Vagina (tissue), 2 donors: ENCODE results near the gene NCR3LG1. TPM values are rescaled to one million over a fixed set of nuclear protein-coding genes. Genes with fewer than 3 reads are reported as not detected.

Experiments
- DNase-seq, 2 donors: peaks; one replicate each; pipeline ENCODE4 v3.0.0-alpha.2; 2017; ENCODE audit errors: extremely low spot score in 2 of 2
- H3K27ac ChIP-seq: fragments of 200-600 bp; sonication (generic); one replicate; pipeline ENCODE4 v1.5.1; 2019
- H3K27me3 ChIP-seq: fragments of 200-600 bp; sonication (generic); one replicate; pipeline ENCODE4 v1.5.1; 2019
- H3K36me3 ChIP-seq, 2 donors: fragments of 200-600 bp; sonication (generic); one replicate each; pipeline ENCODE4 v1.5.1; 2017 to 2019
- H3K4me1 ChIP-seq: fragments of 200-600 bp; sonication (generic); one replicate; pipeline ENCODE4 v1.5.1; 2019
- H3K4me3 ChIP-seq, 2 donors: fragments of 200-600 bp; sonication (generic); 1 replicate in 1 of 2; 2 replicates in 1 of 2; pipeline ENCODE4 v1.5.1; 2016 to 2019
- H3K9me3 ChIP-seq: fragments of 200-600 bp; sonication (generic); one replicate; pipeline ENCODE4 v1.5.1; 2019
- POLR2A ChIP-seq, 2 donors: fragments of 450-650 bp; IDR thresholded peaks; one replicate each; pipeline ENCODE4 v1.6.1; 2017; ENCODE audit warnings: antibody characterized with exemption in 2 of 2, mild to moderate bottlenecking in 2 of 2, moderate library complexity in 2 of 2
- POLR2AphosphoS5 ChIP-seq, 2 donors: sonication (generic); formaldehyde crosslinking; IDR thresholded peaks; one replicate each; pipeline ENCODE4 v1.9.0; 2017; ENCODE audit warnings: antibody characterized with exemption in 2 of 2, mild to moderate bottlenecking in 2 of 2, low read depth in 1 of 2; ENCODE audit not compliant: insufficient read depth in 1 of 2
- intact Hi-C: fragments of 100-400 bp; cut with DNase I; formaldehyde crosslinking; loops from one replicate; pipeline ENCODE4 v1.15.1; 2023
- total RNA-seq: library from RNA; depleted of rRNA; stranded (reverse); fragments of >200 nt; gene quantifications from one replicate; pipeline ENCODE4 v1.2.3, GENCODE V29; 2016
- TF ChIP-seq, protein P1 (sequence below), 3 experiments: fragments of 450-650 bp in 2 of 3; fragments of 200-600 bp in 1 of 3; sonication (generic) in 1 of 3; IDR thresholded peaks; one replicate each; pipeline ENCODE4 v1.5.1; 2017 to 2019; ENCODE audit warnings: antibody characterized with exemption in 3 of 3, mild to moderate bottlenecking in 2 of 3, moderate library complexity in 2 of 3

Gene NCR3LG1
- total RNA-seq, 1 donor from 2014 or later, result 2.2 TPM

DNA sequence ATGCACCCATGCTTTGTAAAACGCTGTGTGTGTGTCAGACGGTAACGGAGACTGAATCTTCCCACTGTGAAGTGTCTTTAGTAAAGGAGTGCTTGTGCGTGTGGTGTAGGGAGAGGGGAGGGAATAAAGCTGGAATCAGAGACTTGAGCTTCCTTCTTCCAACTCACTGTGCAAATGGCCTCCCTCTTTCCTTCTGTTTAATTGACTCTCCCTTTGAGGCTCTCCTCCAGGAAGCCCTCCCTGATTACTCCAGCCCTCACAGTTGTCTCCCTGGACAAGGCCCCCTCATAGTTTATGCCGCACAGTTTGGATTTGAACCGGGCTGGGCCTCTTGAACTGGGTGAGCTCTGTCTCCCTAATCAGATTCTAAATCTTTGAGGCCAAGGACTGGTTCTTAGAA lies 59.8 kb downstream of the NCR3LG1 start:
- Histone ChIP-seq H3K36me3 (no peaks in the 10 kb centered on the region), H3K4me1 (peaks cover 6% of the 10 kb centered on the region), H3K4me3 (no peak overlapping the region), H3K27ac (no peak overlapping the region), H3K9me3 (no peaks in the 10 kb centered on the region), H3K27me3 (no peaks in the 10 kb centered on the region)
- no peak for DNase-seq
- TF ChIP-seq, protein P1, sequence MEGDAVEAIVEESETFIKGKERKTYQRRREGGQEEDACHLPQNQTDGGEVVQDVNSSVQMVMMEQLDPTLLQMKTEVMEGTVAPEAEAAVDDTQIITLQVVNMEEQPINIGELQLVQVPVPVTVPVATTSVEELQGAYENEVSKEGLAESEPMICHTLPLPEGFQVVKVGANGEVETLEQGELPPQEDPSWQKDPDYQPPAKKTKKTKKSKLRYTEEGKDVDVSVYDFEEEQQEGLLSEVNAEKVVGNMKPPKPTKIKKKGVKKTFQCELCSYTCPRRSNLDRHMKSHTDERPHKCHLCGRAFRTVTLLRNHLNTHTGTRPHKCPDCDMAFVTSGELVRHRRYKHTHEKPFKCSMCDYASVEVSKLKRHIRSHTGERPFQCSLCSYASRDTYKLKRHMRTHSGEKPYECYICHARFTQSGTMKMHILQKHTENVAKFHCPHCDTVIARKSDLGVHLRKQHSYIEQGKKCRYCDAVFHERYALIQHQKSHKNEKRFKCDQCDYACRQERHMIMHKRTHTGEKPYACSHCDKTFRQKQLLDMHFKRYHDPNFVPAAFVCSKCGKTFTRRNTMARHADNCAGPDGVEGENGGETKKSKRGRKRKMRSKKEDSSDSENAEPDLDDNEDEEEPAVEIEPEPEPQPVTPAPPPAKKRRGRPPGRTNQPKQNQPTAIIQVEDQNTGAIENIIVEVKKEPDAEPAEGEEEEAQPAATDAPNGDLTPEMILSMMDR (IDR thresholded peaks at IDR 0.05), result no peak
- TF ChIP-seq POLR2AphosphoS5 (IDR thresholded peaks at IDR 0.05; ENCODE audit: insufficient read depth in 1 of 2, low read depth in 1 of 2) (no peak), POLR2A (IDR thresholded peaks at IDR 0.05) (no peak)
- intact Hi-C loops, result no loop called here

GRCh38 chr11:17412488-17413180 lies 61.0 kb downstream of the NCR3LG1 start:
- intact Hi-C loops, result no loop called here

DNA sequence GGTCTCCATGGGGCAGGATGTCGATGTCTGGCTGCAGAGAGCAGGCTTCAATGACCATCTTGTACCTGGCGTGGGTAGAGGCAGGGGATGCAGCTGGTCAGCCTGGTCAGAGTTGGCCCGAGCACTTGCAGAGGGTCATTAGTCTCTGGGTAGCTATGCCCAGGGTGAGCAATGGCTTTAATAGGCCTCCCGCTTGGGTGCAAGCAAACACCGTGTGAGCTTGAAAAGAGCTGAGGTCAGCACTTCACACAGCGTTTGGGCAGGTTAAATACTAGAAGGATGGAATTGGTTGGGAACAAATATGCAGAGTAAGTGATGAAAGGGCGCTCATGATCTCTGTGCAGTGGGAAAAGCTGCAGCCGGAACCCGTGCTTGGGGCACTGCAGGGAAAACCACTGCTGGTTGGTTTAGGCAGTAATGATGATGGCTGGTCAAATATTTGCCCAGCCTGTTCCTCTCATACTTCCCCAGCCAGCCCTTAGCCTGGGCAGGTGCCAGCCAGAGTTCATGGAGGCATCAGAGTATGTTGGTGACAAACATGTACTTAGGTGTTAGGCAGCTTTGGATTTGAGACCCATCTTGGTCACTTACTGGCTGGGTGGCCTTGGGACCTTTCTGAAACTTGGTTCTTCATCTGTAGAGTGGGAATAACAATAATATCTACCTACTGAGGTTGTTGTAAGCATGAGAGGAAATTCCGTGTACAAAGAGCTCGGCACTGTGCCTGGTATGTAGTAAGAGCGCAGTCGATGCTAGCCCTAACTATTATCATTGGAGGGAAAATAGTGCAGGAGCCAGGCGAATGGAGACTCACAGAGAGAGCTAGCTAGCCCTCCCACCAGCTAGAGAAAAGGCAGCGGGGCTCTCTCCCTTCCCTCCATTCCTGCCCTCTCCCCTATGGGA lies 62.1 kb downstream of the NCR3LG1 start:
- no peak overlapping the region for H3K27ac ChIP-seq
- no peak for TF ChIP-seq POLR2A (IDR thresholded peaks at IDR 0.05)
- no peak for TF ChIP-seq POLR2AphosphoS5 (IDR thresholded peaks at IDR 0.05; ENCODE audit: insufficient read depth in 1 of 2, low read depth in 1 of 2)
- TF ChIP-seq, protein P1 (IDR thresholded peaks at IDR 0.05), result no peak
- H3K4me3 ChIP-seq, result no peak overlapping the region
- no peaks in the 10 kb centered on the region for H3K36me3 ChIP-seq
- intact Hi-C loops, result no loop called here
- no peaks in the 10 kb centered on the region for H3K9me3 ChIP-seq
- no peak for DNase-seq
- no peaks in the 10 kb centered on the region for H3K27me3 ChIP-seq
- no peaks in the 10 kb centered on the region for H3K4me1 ChIP-seq

More at GRCh38 chr11:17412488-17413180, 61.0 kb downstream of the NCR3LG1 start:
- Histone ChIP-seq H3K36me3 (no peaks in the 10 kb centered on the region), H3K9me3 (no peaks in the 10 kb centered on the region), H3K4me3 (no peak overlapping the region), H3K4me1 (no peaks in the 10 kb centered on the region), H3K27ac (no peak overlapping the region), H3K27me3 (no peaks in the 10 kb centered on the region)
- TF ChIP-seq POLR2AphosphoS5 (IDR thresholded peaks at IDR 0.05; ENCODE audit: insufficient read depth in 1 of 2, low read depth in 1 of 2), result no peak
- TF ChIP-seq, protein P1 (IDR thresholded peaks at IDR 0.05), result no peak
- no peak for TF ChIP-seq POLR2A (IDR thresholded peaks at IDR 0.05)
- no peak for DNase-seq

DNA sequence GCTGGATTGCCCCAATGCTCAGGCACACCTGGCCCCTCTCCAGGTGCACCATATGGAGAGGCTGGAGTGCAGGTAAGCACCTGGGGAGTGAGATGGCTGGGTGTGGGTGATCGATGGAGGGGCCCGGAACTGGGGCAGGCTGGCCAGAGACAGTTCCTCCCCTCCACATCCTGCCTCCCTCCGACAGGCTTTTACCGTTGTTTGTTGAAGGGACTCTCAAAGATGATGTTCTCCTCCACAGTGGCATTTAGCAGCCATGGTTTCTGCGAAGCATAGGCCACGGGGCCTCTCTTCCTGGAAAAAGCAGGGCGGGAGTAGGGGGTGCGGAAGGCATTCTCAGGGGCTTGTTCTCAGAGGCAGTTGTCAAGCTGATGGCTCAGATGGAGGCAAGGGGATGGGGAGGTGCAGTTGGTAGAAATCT lies 62.7 kb downstream of the NCR3LG1 start:
- Histone ChIP-seq H3K4me1 (no peaks in the 10 kb centered on the region), H3K9me3 (no peaks in the 10 kb centered on the region), H3K4me3 (no peak overlapping the region), H3K27me3 (no peaks in the 10 kb centered on the region), H3K27ac (no peak overlapping the region), H3K36me3 (no peaks in the 10 kb centered on the region)
- DNase-seq, result no peak
- TF ChIP-seq POLR2A (IDR thresholded peaks at IDR 0.05), result no peak
- no peak for TF ChIP-seq POLR2AphosphoS5 (IDR thresholded peaks at IDR 0.05; ENCODE audit: insufficient read depth in 1 of 2, low read depth in 1 of 2)
- TF ChIP-seq, protein P1 (IDR thresholded peaks at IDR 0.05), result no peak
- intact Hi-C loops, result no loop called here
